Fibroblast of skin of scalp (primary cell): ENCODE results near the gene MYO9A. TPM values are rescaled to one million over a fixed set of nuclear protein-coding genes. Genes with fewer than 3 reads are reported as not detected.

Experiments used
- DNase-seq: peaks from one replicate; pipeline ENCODE4 v3.0.0-alpha.2; 2013
- polyA plus RNA-seq, 2 experiments: library from polyadenylated mRNA; unstranded; fragments of 120-200 nt; gene quantifications; one replicate each; pipeline ENCODE4 v1.2.1, GENCODE V29; 2013; ENCODE audit not compliant: insufficient read length in 2 of 2

MYO9A gene
- polyA plus RNA-seq (2013, experiment 1 of 2; ENCODE audit: insufficient read length), result 12.3 TPM
- 14.8 TPM for polyA plus RNA-seq (2013, experiment 2 of 2; ENCODE audit: insufficient read length)

- peak; percentile 98 for DNase-seq
Measured at GRCh38 chr15:72118017-72118978, at the start of gene MYO9A, which contains the start of gene SENP8. Gene MYO9A, minus strand, starts transcription at chr15:72118150. Its CDS starts 71,587 bp downstream, at chr15:72046563. Gene SENP8, plus strand, starts transcription at chr15:72118403. Its CDS starts 21,221 bp downstream, at chr15:72139624.

- DNase-seq, result no peak
Measured at GRCh38 chr15:72167445-72167844, 49.5 kb upstream of the MYO9A start.

GRCh38 chr15:72166716-72167417, 48.9 kb upstream of the MYO9A start:
- DNase-seq, result no peak

- no peak for DNase-seq
Measured at GRCh38 chr15:72163719-72164118, 45.8 kb upstream of the MYO9A start.

- DNase-seq, result no peak
Measured at GRCh38 chr15:72162569-72162968, 44.6 kb upstream of the MYO9A start.

GRCh38 chr15:72161361-72162132, 43.6 kb upstream of the MYO9A start:
- DNase-seq, result no peak

- DNase-seq, result no peak
Measured at GRCh38 chr15:72160696-72161245, 42.8 kb upstream of the MYO9A start.

GRCh38 chr15:72156928-72157327, 39.0 kb upstream of the MYO9A start:
- no peak for DNase-seq

GRCh38 chr15:72155635-72156616, 38.0 kb upstream of the MYO9A start:
- peak; percentile 79 for DNase-seq

- DNase-seq, result peak; percentile 53
Measured at GRCh38 chr15:72155003-72155621, 37.2 kb upstream of the MYO9A start.

GRCh38 chr15:72154316-72154715, 36.4 kb upstream of the MYO9A start:
- no peak for DNase-seq

GRCh38 chr15:72153269-72154000, 35.5 kb upstream of the MYO9A start:
- no peak for DNase-seq

GRCh38 chr15:72147418-72147817, 29.5 kb upstream of the MYO9A start:
- DNase-seq, result no peak

- no peak for DNase-seq
Measured at GRCh38 chr15:72146934-72147333, 29.0 kb upstream of the MYO9A start.

- no peak for DNase-seq
Measured at GRCh38 chr15:72146221-72146620, 28.3 kb upstream of the MYO9A start.

GRCh38 chr15:72141171-72142084, 23.5 kb upstream of the MYO9A start:
- peak; percentile 4 for DNase-seq

- DNase-seq, result no peak
Measured at GRCh38 chr15:72140088-72140487, 22.1 kb upstream of the MYO9A start.

GRCh38 chr15:72139667-72140066, 21.7 kb upstream of the MYO9A start:
- no peak for DNase-seq
